IPS DF 4.7 (cell line): ENCODE measurements around the gene ARID3B.

Source experiments
- DNase-seq: peaks from one replicate; pipeline ENCODE4 v3.0.0-alpha.2; 2013; ENCODE audit warnings: low spot score; ENCODE audit errors: extremely low read depth

The ARID3B gene

DNA sequence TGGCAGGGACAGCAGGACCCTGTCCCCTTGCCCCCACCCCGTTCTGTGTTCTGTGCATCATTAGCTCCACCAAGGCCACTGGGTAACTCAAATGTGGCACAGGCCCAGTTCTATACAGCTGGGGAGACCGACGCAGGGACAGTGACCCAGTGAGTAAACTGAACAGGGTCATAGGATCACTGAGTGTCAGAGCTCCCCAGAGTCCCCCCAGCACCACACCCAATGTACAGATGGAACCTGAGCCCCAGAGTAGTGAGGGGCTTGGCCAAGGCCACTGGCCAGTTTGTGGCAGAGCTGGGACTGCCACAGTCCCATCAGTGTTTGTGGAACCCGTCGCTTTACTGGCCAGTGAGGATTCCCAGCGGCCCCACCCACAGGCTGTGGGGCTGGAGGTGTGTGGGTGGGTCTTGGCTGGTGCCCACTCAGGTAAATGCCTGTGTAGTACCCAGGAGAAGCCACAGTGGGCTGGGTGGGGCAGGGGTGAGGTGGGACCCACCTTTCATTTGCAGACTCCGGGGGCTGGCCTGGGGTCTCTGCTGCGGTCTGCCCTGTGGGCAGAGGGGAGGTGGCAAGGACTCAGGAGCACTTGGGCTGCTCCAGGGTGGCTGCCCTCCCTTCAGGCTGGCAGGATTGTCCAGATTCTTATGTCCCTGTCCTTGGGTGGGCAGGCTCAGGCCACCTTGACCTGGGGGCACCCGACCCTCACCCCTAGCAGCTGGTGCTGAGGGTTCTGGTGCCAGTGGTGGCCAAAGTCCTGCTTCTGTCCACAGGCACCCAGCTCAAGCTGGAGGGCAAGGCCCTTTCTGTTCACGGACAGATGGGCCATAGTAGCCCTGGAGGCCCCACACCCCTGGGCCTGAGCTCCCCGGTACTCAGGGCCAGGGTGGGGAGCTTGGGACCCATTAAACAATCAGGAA is 63.0 kb downstream of the ARID3B start:
- DNase-seq = no peak

GRCh38 chr15:74604983-74605794 is 64.2 kb downstream of the ARID3B start:
- DNase-seq = no peak

DNA sequence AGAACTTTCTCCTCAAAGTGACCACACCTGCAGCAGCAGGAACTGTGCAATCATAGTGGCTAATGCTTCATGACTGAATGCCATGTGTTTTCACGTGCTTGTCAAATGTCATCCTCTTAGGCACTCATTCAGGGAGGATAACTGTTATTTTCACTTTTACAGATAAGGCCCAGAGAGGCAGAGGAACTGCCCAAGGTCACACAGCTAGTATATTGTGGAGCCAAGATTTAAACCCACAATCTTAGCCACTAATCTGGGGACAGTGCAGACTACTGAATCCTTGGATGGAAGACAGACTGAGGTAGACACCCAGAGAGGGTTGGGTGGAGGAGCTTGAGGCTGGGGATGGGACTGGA is 64.8 kb downstream of the ARID3B start:
- no peak for DNase-seq

DNA sequence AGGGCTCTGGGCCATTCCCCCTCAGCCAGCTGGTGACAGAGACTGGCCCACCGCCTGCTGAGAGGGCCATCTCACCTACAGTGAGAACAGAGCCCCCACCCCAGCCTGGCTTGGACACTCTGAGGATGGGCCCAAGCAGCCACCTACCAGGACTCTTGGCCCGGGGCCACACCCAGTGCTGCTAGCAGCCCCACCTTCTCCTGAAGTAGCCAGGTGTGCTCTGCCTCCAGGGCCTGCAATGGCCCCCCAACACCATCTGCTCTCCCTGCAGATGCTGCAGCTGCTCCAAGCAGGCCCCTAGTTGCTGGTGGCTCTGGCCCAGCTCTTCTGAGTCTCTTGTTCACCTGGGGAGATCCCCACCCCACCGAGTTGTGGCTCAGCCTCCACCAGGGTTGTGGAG is 67.8 kb downstream of the ARID3B start:
- no peak for DNase-seq

- DNase-seq = no peak
Observed at GRCh38 chr15:74609938-74610301, 68.9 kb downstream of the ARID3B start.

DNA sequence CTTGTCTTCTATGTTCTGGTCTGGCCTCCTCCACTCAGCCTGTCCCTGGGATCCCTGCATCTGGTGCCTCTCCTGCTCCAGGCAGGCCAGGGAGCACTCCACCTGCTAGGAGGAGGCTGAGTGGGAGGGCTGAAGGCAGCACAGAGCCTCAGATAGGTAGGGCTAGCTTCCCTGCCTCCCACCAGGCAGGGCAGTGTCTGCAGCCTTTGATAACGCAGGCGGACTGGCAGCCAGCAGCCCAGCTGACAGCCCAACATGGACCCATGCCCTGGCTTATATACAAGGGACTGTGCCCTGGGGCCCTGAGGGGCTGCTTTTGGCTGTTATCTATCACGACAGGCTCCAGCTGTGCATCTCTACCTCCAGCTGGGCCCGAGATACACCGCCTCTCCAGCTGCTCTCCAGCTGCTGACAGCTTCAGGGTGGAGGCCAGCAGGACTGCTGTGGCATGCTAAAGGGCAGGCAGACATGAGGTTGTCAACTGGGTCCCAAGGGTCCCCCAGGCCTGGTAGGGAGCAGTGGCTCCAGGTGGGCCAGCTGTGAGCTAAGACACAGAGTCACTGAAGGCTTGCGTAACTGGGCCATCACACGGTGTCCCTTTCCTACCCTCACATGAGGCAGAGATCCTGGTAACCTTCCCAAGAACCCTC is 69.4 kb downstream of the ARID3B start:
- DNase-seq = no peak

- DNase-seq = no peak
Observed at GRCh38 chr15:74611341-74611740, 70.3 kb downstream of the ARID3B start.

DNA sequence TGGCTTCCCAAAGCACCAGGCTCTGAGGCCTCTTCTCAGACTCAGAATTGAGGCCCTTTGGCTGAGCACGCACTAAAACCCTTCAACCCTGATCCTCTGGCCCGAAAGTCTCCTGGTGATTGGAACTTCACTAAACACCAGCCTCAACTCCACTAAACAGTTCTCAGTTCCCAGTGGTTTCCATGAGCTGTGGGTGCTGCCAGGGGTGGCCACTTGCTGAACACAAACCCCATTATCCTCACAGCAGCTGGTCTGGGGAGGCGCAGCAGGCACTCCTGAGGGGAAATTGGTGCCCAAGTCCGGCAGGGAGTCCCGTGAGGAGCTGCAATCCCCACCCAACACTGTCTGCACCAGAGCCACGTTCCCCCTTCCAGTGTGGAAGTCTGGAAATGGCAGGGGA is 70.8 kb downstream of the ARID3B start:
- no peak for DNase-seq

DNA sequence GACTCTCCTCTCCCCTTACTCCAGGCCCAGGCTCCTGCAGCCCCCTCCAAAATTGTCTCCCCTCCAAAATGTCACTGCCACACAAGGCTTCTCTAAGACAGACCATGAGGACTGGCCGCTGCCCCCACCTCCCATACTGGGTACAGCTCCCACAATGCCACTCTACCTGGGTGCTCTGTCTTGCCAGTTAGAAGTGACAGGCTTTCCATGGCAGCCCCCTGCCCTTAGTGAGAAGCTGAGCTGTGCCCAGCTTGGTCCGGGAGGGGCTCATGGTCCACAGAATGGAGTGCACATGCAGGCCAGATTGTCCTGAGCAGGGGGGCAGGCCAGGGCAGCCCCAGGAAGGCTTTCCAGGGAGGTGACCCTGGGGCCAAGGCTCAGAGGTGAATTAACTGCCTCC is 71.7 kb downstream of the ARID3B start:
- no peak for DNase-seq

DNA sequence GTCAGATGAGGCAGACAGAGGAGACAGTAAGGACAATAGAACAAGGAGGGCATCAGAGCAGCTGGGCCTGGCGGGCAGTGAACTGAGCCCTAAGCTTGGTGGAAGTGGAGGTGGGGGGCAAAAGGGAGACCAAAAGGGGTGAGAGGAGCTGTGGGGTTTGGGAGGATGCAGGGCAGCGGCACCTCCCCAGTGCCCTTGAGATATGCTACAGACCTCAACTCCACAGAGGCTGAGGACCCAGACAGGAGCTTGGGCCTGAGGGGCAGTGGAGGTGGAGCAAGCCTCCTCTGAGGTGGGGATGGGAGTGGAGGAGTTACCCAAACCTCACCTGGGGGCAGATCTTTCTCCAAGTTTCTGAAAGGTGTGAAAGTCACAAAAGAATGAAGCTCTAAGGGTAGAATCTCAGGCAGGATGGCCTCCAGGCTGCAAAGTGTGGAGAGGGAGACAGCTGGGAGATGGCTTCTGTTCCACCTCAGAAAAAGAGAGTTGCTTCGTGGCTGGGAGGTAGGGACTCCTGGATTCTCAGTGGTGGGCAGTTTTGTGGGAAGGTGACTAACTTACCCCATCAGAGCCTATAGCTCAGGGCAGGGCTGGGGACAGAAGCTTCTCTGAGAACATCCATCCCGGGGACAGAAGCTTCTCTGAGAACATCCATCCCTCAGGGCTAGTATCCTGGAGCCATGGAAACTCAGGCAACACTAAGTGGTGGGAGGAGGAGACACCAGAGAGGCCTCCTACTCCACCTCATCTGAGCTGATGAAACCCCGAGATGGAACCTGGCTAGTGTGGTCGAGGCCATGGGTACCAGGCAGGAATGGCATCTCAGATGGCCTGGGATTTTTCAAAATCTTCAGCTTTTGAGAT is 72.3 kb downstream of the ARID3B start:
- no peak for DNase-seq

DNA sequence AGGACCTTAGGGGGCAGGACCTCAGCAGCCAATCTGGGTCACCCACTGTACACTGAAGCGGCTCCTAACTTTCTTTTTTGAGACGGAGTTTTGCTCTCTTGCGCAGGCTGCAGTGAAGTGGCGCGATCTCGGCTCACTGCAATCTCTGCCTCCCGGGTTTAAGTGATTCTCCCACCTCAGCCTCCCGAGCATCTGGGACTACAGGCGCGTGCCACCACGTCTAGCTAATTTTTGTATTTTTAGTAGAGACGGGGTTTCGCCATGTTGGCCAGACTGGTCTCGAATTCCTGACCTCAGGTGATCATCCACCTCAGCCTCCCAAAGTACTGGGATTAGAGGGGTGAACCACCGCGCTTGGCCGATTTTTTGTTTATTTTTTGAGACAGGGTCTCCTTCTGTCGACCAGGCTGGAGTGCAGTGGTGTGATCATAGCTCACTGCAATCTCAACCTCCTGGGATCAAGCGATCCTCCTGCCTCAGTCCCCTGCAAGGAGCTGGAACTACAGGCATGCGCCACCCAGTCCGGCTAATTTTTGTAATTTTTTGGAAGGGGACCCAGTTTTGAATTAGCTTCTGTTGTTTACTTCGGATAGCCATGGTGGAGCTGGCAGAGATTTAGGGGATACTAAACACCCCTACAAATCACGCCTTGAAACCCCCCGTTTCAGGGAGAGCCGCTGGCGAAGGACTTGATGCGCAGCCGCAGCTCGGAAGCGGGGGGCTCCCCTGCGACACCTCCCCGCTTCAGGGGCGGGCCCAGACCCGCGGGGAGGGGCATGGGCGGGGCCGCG is 73.1 kb downstream of the ARID3B start:
- DNase-seq = no peak

GRCh38 chr15:74614744-74615507 is 73.9 kb downstream of the ARID3B start:
- DNase-seq = no peak

GRCh38 chr15:74615508-74616365 is 74.7 kb downstream of the ARID3B start, which contains the start of gene CLK3:
CLK3 (plus strand) TSS chr15:74615836; CDS start chr15:74619197, 3,361 bp downstream.
- DNase-seq = no peak

- DNase-seq = no peak
Observed at GRCh38 chr15:74616366-74616939, 75.4 kb downstream of the ARID3B start.

DNA sequence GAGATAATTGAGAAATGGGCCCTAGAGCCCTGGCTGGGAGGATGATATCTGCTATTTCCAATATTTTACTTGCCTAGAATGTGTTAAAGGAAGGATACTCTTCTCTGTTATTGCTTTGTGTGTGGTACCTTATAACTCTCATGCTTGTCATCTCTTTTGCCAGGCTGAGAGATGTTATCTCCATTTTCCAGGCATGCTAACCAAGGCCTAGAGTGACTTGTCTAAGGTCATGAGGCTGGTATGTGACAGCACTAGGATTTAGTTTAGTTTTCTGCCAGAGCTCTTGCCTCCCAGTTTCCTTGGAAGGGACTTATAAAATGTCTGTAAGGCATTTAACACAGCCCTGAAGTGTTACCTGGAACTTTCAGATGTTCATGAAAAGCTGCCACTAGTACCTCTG is 76.0 kb downstream of the ARID3B start:
- DNase-seq = no peak

DNA sequence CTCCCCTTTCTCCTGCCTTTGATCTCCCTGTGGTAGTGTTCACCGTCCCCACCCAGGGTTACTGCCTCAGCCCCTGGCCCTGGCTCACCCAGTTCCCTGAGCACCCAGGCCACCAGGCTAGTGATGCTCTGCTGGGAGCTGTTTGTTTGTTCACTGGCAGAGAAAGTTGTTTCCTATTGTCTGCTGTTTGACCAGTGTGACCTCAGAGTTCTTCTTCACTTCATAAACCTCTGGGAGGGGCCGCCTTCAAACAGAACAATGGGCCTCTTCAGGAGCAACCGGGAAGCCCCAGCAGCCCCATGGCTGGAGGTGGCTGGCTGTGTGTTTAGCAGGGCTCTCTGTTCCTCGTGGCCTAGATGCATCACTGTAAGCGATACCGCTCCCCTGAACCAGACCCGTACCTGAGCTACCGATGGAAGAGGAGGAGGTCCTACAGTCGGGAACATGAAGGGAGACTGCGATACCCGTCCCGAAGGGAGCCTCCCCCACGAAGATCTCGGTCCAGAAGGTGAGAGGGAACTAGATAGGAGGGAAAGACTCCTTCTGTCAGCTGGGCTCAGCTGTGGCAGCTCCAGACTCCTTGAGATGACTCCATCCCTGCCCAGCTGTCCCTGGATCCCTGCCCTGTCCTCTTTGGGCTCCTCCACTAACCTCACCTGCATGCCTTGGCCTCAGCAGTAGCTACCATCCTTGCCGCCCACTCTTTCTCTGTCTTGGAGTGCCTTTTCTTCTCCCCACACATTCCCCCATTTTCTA is 78.0 kb downstream of the ARID3B start:
- no peak for DNase-seq

GRCh38 chr15:74619916-74620635 is 79.1 kb downstream of the ARID3B start:
- no peak for DNase-seq
